Measurements from ENCODE around the gene KDM5A.
"Not testable (repeated sequence)": the region's sequence is repeated elsewhere in the genome, so short reads cannot be mapped to it uniquely, and the experiment has no call there.

KDM5A gene

DNA sequence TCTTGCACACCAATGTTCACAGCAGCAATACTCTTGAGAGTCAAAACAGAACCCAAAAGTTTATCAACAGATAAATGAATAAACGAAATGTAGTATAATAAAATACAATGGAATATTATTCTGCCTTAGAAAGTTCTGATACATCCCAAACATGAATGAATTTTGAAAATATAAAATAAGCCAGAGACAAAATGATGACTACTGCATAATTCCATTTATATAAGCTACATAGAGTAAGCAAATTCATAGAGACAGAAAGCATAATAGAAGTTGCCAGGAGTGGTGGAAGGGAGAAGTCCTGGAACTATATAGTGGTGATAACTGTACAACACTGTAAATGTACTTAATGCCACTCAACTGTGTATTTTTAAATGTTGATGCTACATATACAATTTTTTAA is 21.1 kb downstream of the KDM5A start:
- no peak for DNase-seq (ENCODE audit: low read depth)
- TF ChIP-seq, protein P1, sequence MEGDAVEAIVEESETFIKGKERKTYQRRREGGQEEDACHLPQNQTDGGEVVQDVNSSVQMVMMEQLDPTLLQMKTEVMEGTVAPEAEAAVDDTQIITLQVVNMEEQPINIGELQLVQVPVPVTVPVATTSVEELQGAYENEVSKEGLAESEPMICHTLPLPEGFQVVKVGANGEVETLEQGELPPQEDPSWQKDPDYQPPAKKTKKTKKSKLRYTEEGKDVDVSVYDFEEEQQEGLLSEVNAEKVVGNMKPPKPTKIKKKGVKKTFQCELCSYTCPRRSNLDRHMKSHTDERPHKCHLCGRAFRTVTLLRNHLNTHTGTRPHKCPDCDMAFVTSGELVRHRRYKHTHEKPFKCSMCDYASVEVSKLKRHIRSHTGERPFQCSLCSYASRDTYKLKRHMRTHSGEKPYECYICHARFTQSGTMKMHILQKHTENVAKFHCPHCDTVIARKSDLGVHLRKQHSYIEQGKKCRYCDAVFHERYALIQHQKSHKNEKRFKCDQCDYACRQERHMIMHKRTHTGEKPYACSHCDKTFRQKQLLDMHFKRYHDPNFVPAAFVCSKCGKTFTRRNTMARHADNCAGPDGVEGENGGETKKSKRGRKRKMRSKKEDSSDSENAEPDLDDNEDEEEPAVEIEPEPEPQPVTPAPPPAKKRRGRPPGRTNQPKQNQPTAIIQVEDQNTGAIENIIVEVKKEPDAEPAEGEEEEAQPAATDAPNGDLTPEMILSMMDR (IDR thresholded peaks at IDR 0.05; ENCODE audit: low read depth, low read length), result no peak
- TF ChIP-seq MYC (IDR thresholded peaks at IDR 0.05; ENCODE audit: low read depth, low read length), result no peak
- TF ChIP-seq, protein P2, sequence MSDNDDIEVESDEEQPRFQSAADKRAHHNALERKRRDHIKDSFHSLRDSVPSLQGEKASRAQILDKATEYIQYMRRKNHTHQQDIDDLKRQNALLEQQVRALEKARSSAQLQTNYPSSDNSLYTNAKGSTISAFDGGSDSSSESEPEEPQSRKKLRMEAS (IDR thresholded peaks at IDR 0.05; ENCODE audit: low read depth, low read length), result no peak
- TF ChIP-seq POLR2A (IDR thresholded peaks at IDR 0.05; ENCODE audit: extremely low read depth, insufficient read length), result no peak
- no peak overlapping the region for H3K4me3 ChIP-seq (ENCODE audit: low read depth, low read length)

DNA sequence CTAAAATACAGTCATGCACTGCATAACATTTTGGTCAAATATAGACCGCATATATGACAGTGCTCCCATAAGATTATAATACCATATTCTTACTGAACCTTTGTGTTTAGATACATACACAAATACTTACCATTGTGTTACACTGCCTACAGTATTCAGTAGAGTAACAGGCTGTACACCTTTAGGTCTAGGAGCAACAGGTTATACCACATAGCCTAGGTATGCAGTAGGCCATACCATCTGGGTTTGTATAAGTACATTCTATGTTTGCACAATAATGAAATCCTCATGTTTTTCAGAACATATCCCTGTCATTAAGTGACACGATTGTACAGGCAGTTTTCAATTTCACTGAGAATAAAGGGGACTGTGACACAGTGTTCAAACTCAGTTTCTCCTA is 22.3 kb downstream of the KDM5A start:
- no peak for DNase-seq (ENCODE audit: low read depth)
- H3K4me3 ChIP-seq (ENCODE audit: low read depth, low read length), result no peak overlapping the region
- no peak for TF ChIP-seq MYC (IDR thresholded peaks at IDR 0.05; ENCODE audit: low read depth, low read length)
- TF ChIP-seq, protein P1 (IDR thresholded peaks at IDR 0.05; ENCODE audit: low read depth, low read length), result no peak
- no peak for TF ChIP-seq POLR2A (IDR thresholded peaks at IDR 0.05; ENCODE audit: extremely low read depth, insufficient read length)
- TF ChIP-seq, protein P2 (IDR thresholded peaks at IDR 0.05; ENCODE audit: low read depth, low read length), result no peak

DNA sequence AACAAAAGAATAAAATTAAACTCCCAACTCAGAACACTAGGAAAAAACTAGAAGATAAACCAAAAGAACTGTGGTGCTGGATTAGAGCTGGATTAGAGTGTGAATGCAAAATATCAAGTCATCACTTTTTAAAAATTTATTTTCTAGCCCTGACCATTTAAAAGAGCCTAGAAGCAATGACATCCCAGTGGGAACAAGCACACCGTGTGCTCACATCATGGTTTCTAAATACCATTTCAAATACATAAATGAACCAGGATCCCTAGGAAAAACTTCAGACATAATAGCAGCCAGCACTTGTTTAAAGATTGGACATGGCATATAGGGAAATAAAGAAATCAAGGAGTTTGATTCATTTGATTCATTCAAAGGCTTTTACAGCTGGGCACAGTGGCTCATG is 30.0 kb downstream of the KDM5A start:
- TF ChIP-seq MYC (IDR thresholded peaks at IDR 0.05; ENCODE audit: low read depth, low read length) (no peak), POLR2A (IDR thresholded peaks at IDR 0.05; ENCODE audit: extremely low read depth, insufficient read length) (no peak)
- TF ChIP-seq, protein P2 (IDR thresholded peaks at IDR 0.05; ENCODE audit: low read depth, low read length), result no peak
- TF ChIP-seq, protein P1 (IDR thresholded peaks at IDR 0.05; ENCODE audit: low read depth, low read length), result no peak
- DNase-seq (ENCODE audit: low read depth), result no peak

DNA sequence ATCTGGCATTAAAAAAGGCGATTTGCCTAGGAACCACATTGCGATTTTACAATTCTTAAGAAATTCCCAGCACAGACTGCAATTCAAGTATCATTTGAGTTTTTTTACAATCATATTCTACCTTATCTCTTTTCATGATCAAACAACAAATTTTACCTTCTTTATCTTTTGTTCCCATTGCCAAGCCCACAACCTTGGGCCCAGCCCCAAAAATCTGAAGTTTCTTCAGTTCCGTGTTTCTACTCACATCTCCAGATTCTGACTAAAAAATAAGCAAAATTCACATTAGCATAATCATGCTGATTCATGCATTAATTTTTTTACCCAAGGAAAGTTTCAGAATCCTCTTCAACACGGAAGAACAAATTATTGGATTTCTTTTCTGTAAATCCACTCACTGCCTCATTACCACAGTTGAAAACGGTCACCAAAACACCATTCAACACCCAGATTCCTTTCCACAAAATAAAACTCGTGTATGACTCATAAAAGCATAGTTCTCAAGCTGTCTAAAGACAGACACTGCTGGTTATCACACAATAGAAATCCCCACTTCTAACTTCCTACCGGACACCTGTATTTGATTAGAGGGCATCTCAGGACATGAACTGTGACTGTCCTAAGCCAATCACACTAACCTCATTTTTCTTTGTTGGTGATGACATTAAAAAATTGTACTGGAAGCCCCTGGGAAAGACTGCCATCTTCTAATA is 32.7 kb downstream of the KDM5A start:
- H3K4me3 ChIP-seq (ENCODE audit: low read depth, low read length), result no peak overlapping the region
- TF ChIP-seq MYC (IDR thresholded peaks at IDR 0.05; ENCODE audit: low read depth, low read length) (no peak), POLR2A (IDR thresholded peaks at IDR 0.05; ENCODE audit: extremely low read depth, insufficient read length) (no peak)
- TF ChIP-seq, protein P1 (IDR thresholded peaks at IDR 0.05; ENCODE audit: low read depth, low read length), result no peak
- TF ChIP-seq, protein P2 (IDR thresholded peaks at IDR 0.05; ENCODE audit: low read depth, low read length), result no peak
- no peak for DNase-seq (ENCODE audit: low read depth)

More for the DNA sequence above, 30.0 kb downstream of the KDM5A start:
- no peak overlapping the region for H3K4me3 ChIP-seq (ENCODE audit: low read depth, low read length)

DNA sequence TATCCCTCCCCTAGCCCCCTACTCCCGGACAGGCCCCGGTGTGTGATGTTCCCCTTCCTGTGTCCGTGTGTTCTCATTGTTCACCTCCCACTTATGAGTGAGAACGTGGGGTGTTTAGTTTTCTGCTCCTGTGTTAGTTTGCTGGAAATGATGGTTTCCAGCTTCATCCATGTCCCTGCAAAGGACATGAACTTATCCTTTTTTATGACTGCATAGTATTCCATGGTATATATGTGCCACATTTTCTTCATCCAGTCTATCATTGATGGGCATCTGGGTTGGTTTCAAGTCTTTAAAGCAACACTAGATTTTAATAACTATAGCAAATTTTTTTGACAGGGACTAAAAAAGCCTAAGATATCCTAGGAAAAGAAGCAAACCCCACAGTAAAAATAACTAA is 37.9 kb downstream of the KDM5A start:
- not testable (repeated sequence) for H3K4me3 ChIP-seq (ENCODE audit: low read depth, low read length); DNase-seq (ENCODE audit: low read depth)

DNA sequence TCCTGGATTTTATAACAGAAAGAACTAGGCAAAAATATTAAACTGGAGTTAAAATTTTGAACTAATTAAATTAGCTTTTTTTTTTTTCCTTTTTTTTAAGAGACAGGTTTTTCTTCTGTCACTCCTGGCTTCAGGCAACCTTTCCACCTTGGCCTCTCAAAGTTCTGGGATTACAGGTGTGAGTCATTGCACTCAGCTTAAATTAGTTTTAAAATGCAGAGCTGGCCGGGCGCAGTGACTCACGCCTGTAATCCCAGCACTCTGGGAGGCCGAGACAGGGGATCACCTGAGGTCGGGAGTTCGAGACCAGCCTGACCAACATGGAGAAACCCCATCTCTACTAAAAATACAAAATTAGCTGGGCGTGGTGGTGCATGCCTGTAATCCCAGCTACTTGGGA is 39.5 kb downstream of the KDM5A start:
- not testable (repeated sequence) for H3K4me3 ChIP-seq (ENCODE audit: low read depth, low read length); DNase-seq (ENCODE audit: low read depth)

DNA sequence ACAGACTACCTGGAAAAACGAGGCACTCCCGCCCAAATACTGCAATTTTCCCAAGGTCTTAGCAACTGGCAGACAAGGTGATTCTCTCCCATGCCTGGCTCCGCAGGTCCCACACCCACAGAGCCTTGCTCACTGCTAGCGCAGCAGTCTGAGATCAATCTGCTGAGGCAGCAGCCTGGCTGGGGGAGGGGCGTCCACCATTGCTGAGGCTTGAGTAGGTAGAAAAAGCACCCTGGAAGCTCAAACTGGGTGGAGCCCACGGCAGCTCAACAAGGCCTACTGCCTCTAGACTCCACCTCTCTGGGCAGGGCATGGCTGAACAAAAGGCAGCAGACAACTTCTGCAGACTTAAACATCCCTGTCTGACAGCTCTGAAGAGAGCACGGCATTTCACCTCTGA is 46.1 kb downstream of the KDM5A start:
- not testable (repeated sequence) for DNase-seq (ENCODE audit: low read depth); H3K4me3 ChIP-seq (ENCODE audit: low read depth, low read length)
